IMR-90 (cell line): Measurements from ENCODE around the gene CCDC107. TPM values are rescaled to one million over a fixed set of nuclear protein-coding genes. Genes with fewer than 3 reads are reported as not detected.

Source experiments
- CTCF ChIP-seq: conservative IDR thresholded peaks from 2 replicates; pipeline ENCODE4 v1.5.1; 2012; ENCODE audit warnings: mild to moderate bottlenecking, low read depth, low read length, improper control_type of control experiment
- POLR2A ChIP-seq: IDR thresholded peaks from 2 replicates; pipeline ENCODE4 v1.6.1; 2012; ENCODE audit warnings: mild to moderate bottlenecking, low read depth, low read length
- RFX5 ChIP-seq: IDR thresholded peaks from 2 replicates; pipeline ENCODE4 v1.8.0; 2012; ENCODE audit warnings: low read depth, mild to moderate bottlenecking, low read length, moderate library complexity
- polyA plus RNA-seq, 3 experiments: library from polyadenylated mRNA; depleted of rRNA; stranded (reverse); fragments of >200 nt; gene quantifications; 2 replicates each; pipeline ENCODE4 v1.2.3, GENCODE V29; 2012; ENCODE audit warnings: low replicate concordance in 1 of 3
- total RNA-seq: library from RNA; depleted of rRNA; stranded (reverse); fragments of >200 nt; gene quantifications from 2 replicates; pipeline ENCODE4 v1.2.3, GENCODE V29; 2012

CCDC107 gene
- total and polyA plus RNA-seq, 2 of the 4 experiments (the other 2 are of a cell fraction), result 6.8 to 21.1 TPM

GRCh38 chr9:35658137-35658967 lies at the start of gene CCDC107 (continued):
- TF ChIP-seq CTCF (peak; percentile 55), RFX5 (no peak), POLR2A (peak; percentile 89)
